ENCODE results near the gene INF2.

INF2 gene

DNA sequence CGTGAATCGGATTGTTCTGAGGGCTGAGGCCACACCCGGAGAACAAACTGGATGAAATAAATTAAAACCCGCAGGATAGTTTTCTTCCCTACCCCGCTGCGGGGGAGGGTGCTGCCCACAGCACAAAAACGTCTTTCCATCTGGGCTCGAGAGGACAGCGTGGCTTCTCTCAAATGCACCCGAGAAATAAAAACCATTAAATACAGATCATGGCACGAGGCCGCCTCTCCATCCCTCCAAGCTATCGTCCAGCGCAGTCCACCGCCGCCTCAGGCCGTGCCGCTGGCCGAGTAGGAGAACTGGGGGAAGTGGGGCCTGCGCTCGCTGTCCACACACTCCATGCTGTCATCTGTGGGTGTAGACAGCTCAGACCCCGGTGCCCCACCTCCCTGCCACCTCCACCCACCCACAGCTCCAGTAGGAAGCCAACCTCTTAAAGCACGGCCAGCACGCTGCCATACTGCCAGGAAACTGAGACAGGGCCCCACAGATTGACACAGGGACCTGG, 80.7 kb downstream of the INF2 start:
- no peak for DNase-seq (ENCODE audit: low spot score)

DNA sequence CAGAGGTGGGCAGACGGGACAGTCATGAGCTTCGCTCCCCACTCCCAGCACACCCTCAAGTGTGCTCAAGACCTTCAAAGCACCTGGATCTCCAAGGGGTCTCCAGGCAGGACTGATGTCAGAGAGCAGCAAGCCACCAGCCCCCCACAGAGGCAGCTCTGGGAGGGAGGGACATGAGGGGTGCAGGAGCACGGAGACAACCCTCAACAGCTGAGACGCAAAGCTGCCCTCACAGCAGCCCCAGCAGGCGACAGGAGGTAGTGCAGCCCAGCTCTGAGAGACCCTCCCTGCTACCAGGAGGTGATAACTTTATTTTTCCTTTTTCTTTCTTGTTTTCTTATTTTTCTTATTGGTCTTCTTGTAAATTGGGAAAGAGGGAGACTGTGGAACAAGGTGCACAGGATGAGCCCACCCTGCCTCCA, 81.4 kb downstream of the INF2 start:
- DNase-seq (ENCODE audit: low spot score), result no peak

- no peak for DNase-seq (ENCODE audit: low spot score)
Observed at GRCh38 chr14:104771374-104771773, 82.0 kb downstream of the INF2 start.

Data from hepatic stellate cell (primary cell).